DOHH2 (cell line): ENCODE results near the gene KRT14.
"Not testable (repeated sequence)": the region's sequence is repeated elsewhere in the genome, so short reads cannot be mapped to it uniquely, and the experiment has no call there.

Experiments
- H3F3A ChIP-seq: fragments of 200-600 bp; sonication (generic), shearing (Covaris generic); 2 replicates; pipeline ENCODE4 v1.6.0; 2016; ENCODE audit warnings: antibody characterized with exemption, mild to moderate bottlenecking; ENCODE audit not compliant: control insufficient read depth, insufficient read depth
- H3K27ac ChIP-seq: fragments of 200-600 bp; sonication (generic); 2 replicates; pipeline ENCODE4 v1.5.1; 2014; ENCODE audit warnings: low read depth, mild to moderate bottlenecking, low read length, moderate library complexity
- H3K27me3 ChIP-seq: fragments of 200-600 bp; sonication (generic); 2 replicates; pipeline ENCODE4 v1.6.1; 2014; ENCODE audit warnings: mild to moderate bottlenecking, low read length, mixed read lengths; ENCODE audit not compliant: control insufficient read depth
- H3K36me3 ChIP-seq: fragments of 200-600 bp; sonication (generic); 2 replicates; pipeline ENCODE4 v1.6.1; 2014; ENCODE audit warnings: mild to moderate bottlenecking, low read length, moderate library complexity, mixed read lengths; ENCODE audit not compliant: control insufficient read depth
- H3K4me1 ChIP-seq: fragments of 200-600 bp; sonication (generic); 2 replicates; pipeline ENCODE4 v1.6.1; 2014; ENCODE audit warnings: mild to moderate bottlenecking, low read length, mixed read lengths; ENCODE audit not compliant: control insufficient read depth
- H3K4me2 ChIP-seq: fragments of 200-600 bp; sonication (generic); 2 replicates; pipeline ENCODE4 v1.6.0; 2014; ENCODE audit warnings: mild to moderate bottlenecking, low read length, moderate library complexity
- H3K4me3 ChIP-seq: fragments of 200-600 bp; sonication (generic); 2 replicates; pipeline ENCODE4 v1.5.1; 2014; ENCODE audit warnings: mild to moderate bottlenecking, low read length, mixed read lengths
- H3K79me2 ChIP-seq: fragments of 200-600 bp; sonication (generic); 2 replicates; pipeline ENCODE4 v1.6.1; 2014; ENCODE audit warnings: mild to moderate bottlenecking, low read length, mixed read lengths; ENCODE audit not compliant: control insufficient read depth
- H3K9me2 ChIP-seq: fragments of 200-600 bp; sonication (generic); replicated peaks from 2 replicates; pipeline ENCODE4 v1.6.1; 2014; ENCODE audit warnings: mild to moderate bottlenecking, low read length, mixed read lengths; ENCODE audit not compliant: control insufficient read depth
- H3K9me3 ChIP-seq: fragments of 200-600 bp; sonication (generic); 2 replicates; pipeline ENCODE4 v1.6.1; 2014; ENCODE audit warnings: antibody characterized with exemption, low read length, mixed read lengths; ENCODE audit not compliant: control insufficient read depth, insufficient read depth
- H4K20me1 ChIP-seq: fragments of 200-600 bp; sonication (generic); 2 replicates; pipeline ENCODE4 v1.6.0; 2014; ENCODE audit warnings: low read depth, mild to moderate bottlenecking, antibody characterized with exemption, low read length, moderate library complexity; ENCODE audit not compliant: control insufficient read depth, insufficient read depth
- CTCF ChIP-seq: fragments of 200-600 bp; sonication (generic); IDR thresholded peaks from one replicate; pipeline ENCODE4 v1.5.1; 2014; ENCODE audit warnings: antibody characterized with exemption, mild to moderate bottlenecking, low read depth, low read length; ENCODE audit not compliant: poor library complexity, severe bottlenecking
- EZH2phosphoT487 ChIP-seq: fragments of 200-600 bp; sonication (generic); IDR thresholded peaks from 2 replicates; pipeline ENCODE4 v1.6.1; 2017; ENCODE audit warnings: borderline replicate concordance, mild to moderate bottlenecking, antibody characterized with exemption, low read length, moderate library complexity, mixed read lengths

Gene KRT14

GRCh38 chr17:41618341-41619035 is 31.8 kb upstream of the KRT14 start:
- Histone ChIP-seq H3K27ac (no peak overlapping the region), H3K9me2 (no peaks in the 10 kb centered on the region), H3K79me2 (no peaks in the 10 kb centered on the region), H3K4me3 (no peak overlapping the region), H3K27me3 (no peaks in the 10 kb centered on the region), H3K9me3 (no peaks in the 10 kb centered on the region), H3K4me2 (no peak overlapping the region), H4K20me1 (no peaks in the 10 kb centered on the region), H3F3A (no peaks in the 10 kb centered on the region), H3K4me1 (no peaks in the 10 kb centered on the region), H3K36me3 (no peaks in the 10 kb centered on the region)
- TF ChIP-seq EZH2phosphoT487, result no peak
- TF ChIP-seq CTCF, result no peak

- Histone ChIP-seq H3K27me3 (no peaks in the 10 kb centered on the region), H3K27ac (no peak overlapping the region), H3K9me2 (no peaks in the 10 kb centered on the region), H3K4me3 (no peak overlapping the region), H3K36me3 (no peaks in the 10 kb centered on the region), H3K79me2 (no peaks in the 10 kb centered on the region), H3K4me2 (no peak overlapping the region), H4K20me1 (no peaks in the 10 kb centered on the region), H3F3A (no peaks in the 10 kb centered on the region), H3K4me1 (no peaks in the 10 kb centered on the region), H3K9me3 (no peaks in the 10 kb centered on the region)
- TF ChIP-seq CTCF, result no peak
- TF ChIP-seq EZH2phosphoT487, result no peak
Observed at GRCh38 chr17:41617698-41618097, 31.0 kb upstream of the KRT14 start.

GRCh38 chr17:41617136-41617535 is 30.4 kb upstream of the KRT14 start:
- no peak for TF ChIP-seq EZH2phosphoT487
- TF ChIP-seq CTCF, result no peak
- H3F3A ChIP-seq, result no peaks in the 10 kb centered on the region
- no peaks in the 10 kb centered on the region for H4K20me1 ChIP-seq
- H3K27ac ChIP-seq, result no peak overlapping the region
- no peaks in the 10 kb centered on the region for H3K27me3 ChIP-seq
- H3K4me3 ChIP-seq, result no peak overlapping the region
- H3K4me2 ChIP-seq, result no peak overlapping the region
- no peaks in the 10 kb centered on the region for H3K36me3 ChIP-seq
- no peaks in the 10 kb centered on the region for H3K9me3 ChIP-seq
- no peaks in the 10 kb centered on the region for H3K4me1 ChIP-seq
- H3K79me2 ChIP-seq, result no peaks in the 10 kb centered on the region
- no peaks in the 10 kb centered on the region for H3K9me2 ChIP-seq

GRCh38 chr17:41616486-41616885 is 29.8 kb upstream of the KRT14 start:
- H4K20me1 ChIP-seq, result not testable (repeated sequence)

More at GRCh38 chr17:41616486-41616885, 29.8 kb upstream of the KRT14 start:
- not testable (repeated sequence) for H3K27ac ChIP-seq, H3K4me1 ChIP-seq, H3K4me3 ChIP-seq, H3F3A ChIP-seq, H3K36me3 ChIP-seq, H3K27me3 ChIP-seq, H3K79me2 ChIP-seq, H3K9me2 ChIP-seq, H3K4me2 ChIP-seq, H3K9me3 ChIP-seq
